GM21786 (cell line): ENCODE results near the gene COL5A1.
"Not testable (repeated sequence)": the region's sequence is repeated elsewhere in the genome, so short reads cannot be mapped to it uniquely, and the experiment has no call there.

Source experiments
- ATAC-seq: cut with Tn5 transposase; IDR thresholded peaks from one replicate; pipeline ENCODE4 v1.9.1; 2021; ENCODE audit not compliant: unreplicated experiment

Gene COL5A1

DNA sequence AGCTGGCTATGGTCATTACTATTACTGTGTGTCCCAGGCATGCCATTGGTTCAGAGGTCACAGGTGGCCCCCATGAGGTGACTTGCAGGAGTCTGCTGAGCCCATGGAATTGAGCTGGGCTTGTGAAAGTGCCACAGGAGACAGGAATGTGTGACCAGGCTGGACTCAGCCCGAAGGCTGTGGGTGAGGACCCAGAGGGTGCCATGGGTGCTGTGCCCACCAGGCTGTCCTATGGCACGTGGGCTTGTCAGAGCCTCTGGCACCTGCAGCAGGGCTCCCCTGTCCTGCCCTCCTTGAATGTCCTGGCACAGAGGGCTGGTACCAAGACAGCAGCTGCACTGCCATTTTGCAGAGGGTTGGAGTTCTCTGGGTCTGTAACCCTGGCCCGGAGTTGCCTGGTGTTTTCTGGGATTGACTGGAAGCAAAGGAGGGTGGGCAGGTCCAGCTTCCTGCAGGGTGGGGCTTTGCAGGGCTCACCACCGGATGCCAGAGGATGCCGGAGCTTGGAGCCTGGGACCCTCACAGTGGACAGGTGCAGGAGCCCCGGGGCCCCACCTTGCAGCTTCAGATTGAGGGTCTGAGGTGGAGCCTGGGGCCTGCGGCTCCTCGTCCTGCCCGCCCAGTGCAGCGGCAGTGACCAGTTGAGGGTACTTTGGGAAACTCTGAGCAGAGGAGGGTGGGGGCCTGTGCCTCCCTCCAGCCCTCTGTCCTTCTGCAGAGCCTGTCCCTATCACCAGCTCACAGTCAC lies 14.2 kb downstream of the COL5A1 start:
- ATAC-seq = no peak

- no peak for ATAC-seq
Measured at GRCh38 chr9:134656334-134657006, 14.9 kb downstream of the COL5A1 start.

DNA sequence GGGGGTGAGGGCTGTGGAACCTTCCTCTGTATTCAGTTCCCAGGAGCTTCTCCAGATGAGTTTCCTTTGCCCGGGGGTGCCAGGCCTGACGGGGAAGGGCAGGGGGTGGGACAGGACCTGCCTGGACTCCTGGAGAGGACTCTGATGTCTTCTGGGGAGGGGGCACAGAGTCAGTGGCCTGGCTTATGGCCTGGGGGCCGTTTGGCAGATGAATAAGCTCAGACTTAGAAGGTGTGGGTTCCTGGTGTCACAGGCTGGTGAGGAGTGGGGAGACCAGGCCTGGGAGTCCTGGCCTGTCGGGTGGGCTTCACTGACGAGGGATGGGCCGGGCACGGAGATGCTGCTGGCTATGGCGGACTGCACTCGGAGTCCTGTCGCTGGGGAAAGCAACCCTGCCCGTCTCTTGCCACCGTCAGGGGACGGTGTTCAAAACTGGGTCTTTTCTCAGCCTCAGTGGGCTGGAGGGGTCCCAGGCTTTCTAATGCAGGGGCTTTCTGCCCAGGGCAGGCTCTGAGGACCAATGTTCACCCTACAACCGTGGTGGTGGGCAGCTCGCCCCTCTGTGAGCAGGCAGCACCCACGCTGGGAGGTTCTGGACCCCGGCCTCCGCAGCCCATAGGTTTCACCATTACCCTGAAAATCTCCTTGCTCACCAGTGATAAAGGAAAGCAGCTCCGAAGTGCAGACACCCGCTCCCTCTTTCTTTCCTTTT lies 16.2 kb downstream of the COL5A1 start:
- ATAC-seq = no peak

DNA sequence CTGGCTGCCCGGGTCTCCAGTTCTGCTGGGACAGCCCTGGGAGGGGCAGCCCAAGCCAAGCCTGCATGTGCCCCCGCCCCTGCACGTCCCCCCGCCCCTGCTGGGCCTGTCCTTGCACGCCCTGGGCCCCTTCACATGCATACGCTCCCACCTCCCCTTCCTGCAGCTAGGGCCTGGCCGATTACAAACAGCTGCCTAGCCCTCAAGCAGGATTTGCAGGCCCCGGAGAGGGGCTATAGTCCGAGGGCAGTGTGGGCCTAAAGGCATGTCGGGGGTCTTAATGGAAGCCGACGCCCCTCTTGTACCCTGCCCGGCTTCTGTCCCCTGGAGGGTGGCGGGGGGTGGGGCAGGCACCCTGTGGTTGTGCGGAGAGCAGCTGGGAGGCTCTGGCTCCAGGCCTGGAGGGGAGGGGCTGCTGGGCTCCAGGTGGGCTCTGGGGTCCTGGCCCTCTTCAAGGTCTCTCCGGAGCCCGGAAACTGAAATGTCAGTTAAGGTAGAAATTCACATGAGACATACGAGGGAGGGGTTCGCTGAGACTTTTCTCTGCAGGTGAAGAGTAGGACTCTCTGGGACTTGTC lies 16.9 kb downstream of the COL5A1 start:
- no peak for ATAC-seq

GRCh38 chr9:134659688-134660131 lies 18.1 kb downstream of the COL5A1 start:
- no peak for ATAC-seq

GRCh38 chr9:134660407-134660806 lies 18.8 kb downstream of the COL5A1 start:
- no peak for ATAC-seq

DNA sequence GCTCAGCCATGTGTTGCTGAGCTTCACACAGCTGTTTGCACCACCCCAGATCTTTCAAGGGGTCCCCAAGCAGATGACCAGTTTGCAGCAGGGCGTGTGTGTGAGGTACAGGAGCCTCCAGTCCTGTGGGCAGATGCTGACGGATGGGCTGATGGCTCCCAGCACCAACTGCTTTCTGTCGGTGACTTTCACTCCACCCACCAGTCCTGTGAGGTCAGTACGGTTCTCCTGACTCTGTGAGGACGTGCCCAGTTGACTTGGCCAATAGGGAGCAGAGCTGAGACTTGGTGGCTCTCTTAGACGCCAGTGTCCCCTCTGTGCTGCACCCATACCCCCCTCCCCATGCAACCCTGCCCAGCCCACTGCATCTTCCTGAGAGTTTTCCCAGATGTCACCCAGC lies 19.7 kb downstream of the COL5A1 start:
- ATAC-seq = no peak

DNA sequence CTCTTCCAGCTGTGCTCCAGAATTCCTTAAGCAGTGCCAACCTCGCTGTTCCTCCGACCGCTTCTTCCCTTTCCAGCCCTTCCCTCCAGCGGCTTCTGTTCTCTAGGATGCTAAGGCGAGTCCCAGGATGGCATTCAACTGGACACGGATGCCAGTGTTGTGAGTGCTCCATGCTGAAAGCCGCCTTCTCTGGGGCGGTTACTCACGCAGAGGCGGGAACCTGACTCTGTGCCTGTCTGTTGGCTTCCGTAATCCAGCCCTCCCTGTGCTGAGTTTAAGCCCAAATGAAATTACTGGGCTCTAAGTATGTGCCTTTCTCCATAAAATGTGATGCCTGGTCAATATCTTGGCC lies 20.2 kb downstream of the COL5A1 start:
- ATAC-seq = no peak

- ATAC-seq = no peak
Measured at GRCh38 chr9:134662143-134662876, 20.7 kb downstream of the COL5A1 start.

DNA sequence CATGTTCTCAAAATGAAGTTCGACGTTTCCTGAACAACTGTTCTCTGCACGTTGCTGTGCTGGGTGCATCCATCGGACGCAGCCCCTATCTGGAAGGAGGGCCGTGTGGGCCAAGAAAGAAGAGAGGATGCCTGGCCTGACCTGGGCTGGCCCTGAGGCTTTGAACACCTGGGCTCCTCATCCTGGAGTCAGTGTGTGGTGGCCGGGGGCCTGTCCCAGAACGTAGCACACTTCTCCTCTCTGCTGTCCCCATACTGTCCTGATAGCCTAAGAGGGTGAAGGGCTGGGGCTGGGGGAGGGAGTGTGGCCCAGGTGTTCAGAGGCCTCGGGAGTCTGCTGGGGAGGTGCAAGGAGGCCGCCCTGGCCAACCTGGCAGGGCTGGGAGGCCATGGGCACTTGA lies 21.5 kb downstream of the COL5A1 start:
- ATAC-seq = no peak

- no peak for ATAC-seq
Measured at GRCh38 chr9:134663753-134664415, 22.3 kb downstream of the COL5A1 start.

- ATAC-seq = no peak
Measured at GRCh38 chr9:134664446-134664845, 22.8 kb downstream of the COL5A1 start.

GRCh38 chr9:134666208-134666607 lies 24.6 kb downstream of the COL5A1 start:
- ATAC-seq = no peak

- no peak for ATAC-seq
Measured at GRCh38 chr9:134666831-134667230, 25.2 kb downstream of the COL5A1 start.

GRCh38 chr9:134668977-134669376 lies 27.4 kb downstream of the COL5A1 start:
- not testable (repeated sequence) for ATAC-seq

DNA sequence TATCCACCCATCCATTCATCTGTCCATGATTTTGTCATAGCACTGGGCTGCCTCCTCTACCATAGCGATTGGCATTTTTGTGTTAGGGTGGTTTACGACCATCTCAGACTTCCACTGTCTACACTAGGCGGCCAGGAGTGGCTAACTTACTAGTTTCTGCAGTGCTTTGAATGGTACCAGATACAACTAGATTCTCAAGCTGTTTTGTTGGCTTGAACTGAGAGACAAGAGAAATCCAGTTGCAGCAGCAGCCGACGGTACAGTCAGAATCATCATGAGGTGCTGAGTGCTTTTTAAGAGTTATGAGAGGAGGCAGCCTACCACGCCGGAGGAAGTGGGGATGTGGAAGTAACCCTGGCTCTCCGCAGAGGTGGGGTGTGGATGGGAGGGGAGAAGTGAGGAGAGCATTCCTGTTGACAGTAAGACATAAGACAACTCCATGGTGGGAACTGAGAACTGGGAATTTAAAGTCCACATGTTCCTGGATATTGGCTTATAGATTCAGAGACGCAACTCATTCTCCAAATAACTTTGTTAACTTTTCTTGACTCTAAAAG lies 27.9 kb downstream of the COL5A1 start:
- no peak for ATAC-seq

DNA sequence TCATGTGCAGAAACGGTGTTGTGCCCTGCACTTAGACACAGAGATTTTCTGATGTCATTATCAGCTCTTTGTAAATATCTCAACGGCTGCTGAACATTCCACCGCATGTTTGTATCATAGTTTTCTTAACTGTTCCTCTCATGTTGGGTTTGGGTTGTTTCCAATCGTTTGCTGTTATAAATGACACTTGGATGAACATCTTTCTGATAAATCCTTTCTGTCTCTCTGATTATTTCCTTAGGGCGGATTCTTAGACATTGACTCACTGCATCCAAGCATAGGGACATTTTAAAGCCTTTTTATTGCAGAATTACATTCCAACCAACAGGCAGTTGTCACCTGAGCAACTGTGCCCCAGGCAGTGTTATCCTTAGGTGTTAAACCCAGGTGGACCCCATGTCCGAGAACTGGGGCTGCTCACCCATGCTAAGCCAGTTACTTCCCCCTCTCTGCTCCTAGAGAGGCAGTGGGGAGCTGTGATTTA lies 28.5 kb downstream of the COL5A1 start:
- ATAC-seq = no peak

GRCh38 chr9:134670851-134671281 lies 29.3 kb downstream of the COL5A1 start:
- no peak for ATAC-seq

DNA sequence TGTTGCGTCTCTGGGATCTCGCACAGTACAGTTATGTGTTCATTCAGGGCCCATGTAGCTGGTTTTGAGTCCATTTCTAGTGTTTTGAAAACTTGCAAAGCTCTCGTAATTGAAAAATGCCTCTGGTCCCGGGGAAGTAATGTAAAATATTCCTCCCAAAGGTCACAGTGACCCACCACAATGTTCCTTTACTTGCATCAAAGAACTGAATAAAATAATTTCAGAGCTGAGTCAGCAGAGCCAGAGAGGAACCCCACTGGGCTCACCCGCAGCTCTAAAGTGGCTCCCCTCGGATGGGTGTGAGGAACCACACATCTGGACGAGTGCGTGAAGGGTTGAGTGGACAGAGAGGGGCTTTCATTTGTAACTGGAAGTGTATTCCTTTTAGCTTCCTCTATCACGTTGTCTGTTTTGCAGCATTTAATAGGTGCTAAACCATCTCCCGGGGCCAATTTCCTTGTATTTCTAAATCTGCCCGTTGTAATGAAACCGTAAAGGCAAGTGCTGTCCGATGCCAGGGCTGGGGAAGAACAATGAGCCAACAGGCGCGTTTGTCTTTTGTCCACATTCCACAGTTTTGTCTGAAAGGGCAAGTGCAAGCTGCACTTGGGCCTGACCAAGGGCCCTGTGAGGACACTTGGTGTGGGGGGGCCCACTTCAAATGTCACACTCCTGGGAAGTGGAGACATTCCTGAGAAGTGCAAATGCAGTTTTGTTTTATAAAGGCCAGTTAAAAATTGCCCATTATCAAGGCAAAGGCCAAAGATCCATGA lies 29.9 kb downstream of the COL5A1 start:
- no peak for ATAC-seq
